ENCODE results near the gene VWA8.
"Not testable (repeated sequence)": the region's sequence is repeated elsewhere in the genome, so short reads cannot be mapped to it uniquely, and the experiment has no call there.

Gene VWA8

GRCh38 chr13:41641429-41641828 is 319.5 kb downstream of the VWA8 start:
- DNase-seq, result no peak

GRCh38 chr13:41639955-41640780 is 320.7 kb downstream of the VWA8 start:
- no peak for DNase-seq

- DNase-seq, result no peak
Measured at GRCh38 chr13:41639237-41639904, 321.5 kb downstream of the VWA8 start.

GRCh38 chr13:41637586-41637985 is 323.3 kb downstream of the VWA8 start:
- DNase-seq, result no peak

- DNase-seq, result not testable (repeated sequence)
Measured at GRCh38 chr13:41637032-41637431, 323.9 kb downstream of the VWA8 start.

- not testable (repeated sequence) for DNase-seq
Measured at GRCh38 chr13:41636590-41636989, 324.3 kb downstream of the VWA8 start.

- DNase-seq, result no peak
Measured at GRCh38 chr13:41634407-41634806, 326.5 kb downstream of the VWA8 start.

- no peak for DNase-seq
Measured at GRCh38 chr13:41633776-41634175, 327.1 kb downstream of the VWA8 start.

GRCh38 chr13:41631296-41631965 is 329.5 kb downstream of the VWA8 start:
- DNase-seq, result no peak

GRCh38 chr13:41627425-41627824 is 333.5 kb downstream of the VWA8 start:
- no peak for DNase-seq

GRCh38 chr13:41624041-41624440 is 336.9 kb downstream of the VWA8 start:
- no peak for DNase-seq

GRCh38 chr13:41622432-41623429 is 338.2 kb downstream of the VWA8 start:
- no peak for DNase-seq

GRCh38 chr13:41621716-41622431 is 339.0 kb downstream of the VWA8 start:
- DNase-seq, result no peak

GRCh38 chr13:41617633-41618032 is 343.3 kb downstream of the VWA8 start:
- DNase-seq, result not testable (repeated sequence)

- DNase-seq, result no peak
Measured at GRCh38 chr13:41616151-41616550, 344.8 kb downstream of the VWA8 start.

- DNase-seq, result no peak
Measured at GRCh38 chr13:41615528-41615855, 345.4 kb downstream of the VWA8 start.

- no peak for DNase-seq
Measured at GRCh38 chr13:41614671-41615527, 346.0 kb downstream of the VWA8 start.

GRCh38 chr13:41613984-41614661 is 346.8 kb downstream of the VWA8 start:
- DNase-seq, result no peak

- DNase-seq, result no peak
Measured at GRCh38 chr13:41613471-41613870, 347.4 kb downstream of the VWA8 start.

- DNase-seq, result no peak
Measured at GRCh38 chr13:41611385-41611784, 349.5 kb downstream of the VWA8 start.

All from NCI-H2081 (cell line).